Measurements from ENCODE around the gene AGBL4.

DNA sequence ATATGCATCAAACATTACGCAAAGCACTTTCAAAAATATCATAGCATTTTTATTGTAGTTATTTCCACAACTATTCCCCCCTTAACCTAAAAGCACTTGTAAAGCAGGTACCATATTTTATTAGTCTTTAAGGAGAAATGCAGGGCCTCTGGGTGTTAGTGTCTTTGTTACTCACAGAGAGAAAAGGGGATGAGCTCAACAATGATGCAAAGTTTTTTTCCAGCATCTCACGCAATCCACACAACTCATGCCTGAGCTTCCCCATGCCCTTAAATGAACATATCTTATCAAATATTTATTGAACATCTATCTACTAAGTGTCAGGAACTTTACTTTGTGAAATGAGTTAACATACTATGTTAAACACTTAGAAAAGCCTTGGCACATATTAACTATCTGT, 1297.6 kb downstream of the AGBL4 start:
- TF ChIP-seq EZH2 (IDR thresholded peaks at IDR 0.05; ENCODE audit: low read length, unreplicated experiment) (no peak), CTCF (conservative IDR thresholded peaks at IDR 0.05; ENCODE audit: low read depth, low read length) (no peak)
